ENCODE measurements around the gene GPR132. TPM values are rescaled to one million over a fixed set of nuclear protein-coding genes. Genes with fewer than 3 reads are reported as not detected.

The GPR132 gene
- total and polyA plus RNA-seq, 2 of the 13 experiments (the other 11 are each of a cell fraction or from before 2014, with no cell fraction given) = not detected

DNA sequence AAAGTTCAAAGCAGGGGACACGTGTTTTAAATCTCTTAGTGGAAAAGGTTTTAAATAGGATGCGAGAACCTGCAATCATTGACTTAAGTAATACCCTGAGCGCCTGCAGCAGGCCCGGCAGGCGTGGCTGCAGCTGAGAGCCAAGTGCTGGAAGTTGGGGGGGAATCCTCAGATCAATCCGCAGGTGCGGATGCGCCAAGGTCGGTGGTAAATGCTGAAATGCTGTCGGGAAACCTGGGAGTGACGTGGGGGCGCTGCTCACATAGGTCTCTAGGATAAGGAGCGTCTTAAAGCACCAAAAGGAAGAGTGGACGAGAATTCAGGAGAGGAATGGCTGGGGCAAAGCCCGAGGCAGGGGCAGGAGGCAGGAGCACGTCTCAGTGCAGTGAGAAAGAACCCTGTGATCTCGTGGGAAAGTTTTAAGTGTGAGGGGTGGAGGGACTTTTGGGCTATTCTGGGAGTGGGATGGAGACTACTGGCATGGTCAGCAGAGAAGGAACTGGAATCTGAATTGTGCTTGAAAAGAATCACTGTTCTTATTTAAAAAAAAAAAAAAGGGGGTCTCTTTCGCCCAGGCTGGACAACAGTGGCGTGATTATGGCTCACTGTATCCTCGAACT is 43.5 kb downstream of the GPR132 start (continued):
- TF ChIP-seq MIXL1 (CRISPR knock-in tag; IDR thresholded peaks at IDR 0.05) (no peak), HMG20B (CRISPR knock-in tag; conservative IDR thresholded peaks at IDR 0.05) (no peak), RERE (CRISPR knock-in tag; IDR thresholded peaks at IDR 0.05; ENCODE audit: low read depth) (no peak), KLF6 (CRISPR knock-in tag; IDR thresholded peaks at IDR 0.05) (no peak), ZNF496 (CRISPR knock-in tag; IDR thresholded peaks at IDR 0.05; ENCODE audit: insufficient replicate concordance) (no peak), ZNF160 (CRISPR knock-in tag; IDR thresholded peaks at IDR 0.05) (no peak), KIAA2018 (CRISPR knock-in tag; IDR thresholded peaks at IDR 0.05; ENCODE audit: borderline replicate concordance) (no peak), ZNF549 (CRISPR knock-in tag; IDR thresholded peaks at IDR 0.05) (no peak), PTBP1 (IDR thresholded peaks at IDR 0.05; ENCODE audit: low read depth, low read length, poor library complexity, severe bottlenecking) (no peak), SP4 (CRISPR knock-in tag; IDR thresholded peaks at IDR 0.05) (no peak), POLR2AphosphoS5 (IDR thresholded peaks at IDR 0.05; ENCODE audit: low read depth, low read length) (no peak), ZNF282 (IDR thresholded peaks at IDR 0.05; ENCODE audit: partially characterized antibody) (no peak), MEF2D (CRISPR knock-in tag; IDR thresholded peaks at IDR 0.05) (no peak), FOSL2 (CRISPR knock-in tag; IDR thresholded peaks at IDR 0.05) (no peak), ZNF678 (CRISPR knock-in tag; IDR thresholded peaks at IDR 0.05) (no peak)
- TF ChIP-seq, protein P1, sequence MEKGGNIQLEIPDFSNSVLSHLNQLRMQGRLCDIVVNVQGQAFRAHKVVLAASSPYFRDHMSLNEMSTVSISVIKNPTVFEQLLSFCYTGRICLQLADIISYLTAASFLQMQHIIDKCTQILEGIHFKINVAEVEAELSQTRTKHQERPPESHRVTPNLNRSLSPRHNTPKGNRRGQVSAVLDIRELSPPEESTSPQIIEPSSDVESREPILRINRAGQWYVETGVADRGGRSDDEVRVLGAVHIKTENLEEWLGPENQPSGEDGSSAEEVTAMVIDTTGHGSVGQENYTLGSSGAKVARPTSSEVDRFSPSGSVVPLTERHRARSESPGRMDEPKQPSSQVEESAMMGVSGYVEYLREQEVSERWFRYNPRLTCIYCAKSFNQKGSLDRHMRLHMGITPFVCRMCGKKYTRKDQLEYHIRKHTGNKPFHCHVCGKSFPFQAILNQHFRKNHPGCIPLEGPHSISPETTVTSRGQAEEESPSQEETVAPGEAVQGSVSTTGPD (CRISPR knock-in tag; IDR thresholded peaks at IDR 0.05) = no peak

All from HepG2 (cell line).